Keratinocyte (primary cell): ENCODE measurements around the gene SLC23A1. TPM values are rescaled to one million over a fixed set of nuclear protein-coding genes. Genes with fewer than 3 reads are reported as not detected.

Experiments
- DNase-seq: peaks from one replicate; pipeline ENCODE4 v3.0.0-alpha.2; 2011; ENCODE audit warnings: low read depth, missing footprints, low spot score
- FAIRE-seq: peaks from 2 replicates; lab custom pipeline; 2011; peaks lifted over from hg19 to GRCh38; lab: Jason Lieb, UNC
- H2AFZ ChIP-seq: 2 replicates; pipeline ENCODE4 v1.6.0; 2012; ENCODE audit warnings: low read length, control low read depth, inconsistent platforms; ENCODE audit not compliant: control insufficient read depth
- H3K27ac ChIP-seq: 2 replicates; pipeline ENCODE4 v1.5.1; 2011; ENCODE audit warnings: low read length; ENCODE audit not compliant: control insufficient read depth, insufficient read depth
- H3K27me3 ChIP-seq: 3 replicates; pipeline ENCODE4 v1.6.0; 2011; ENCODE audit warnings: low read length; ENCODE audit not compliant: control insufficient read depth, insufficient read depth; ENCODE audit errors: extremely low read depth
- H3K36me3 ChIP-seq, 2 experiments: 2 replicates in 1 of 2; 3 replicates in 1 of 2; pipeline ENCODE4 v1.5.1; 2011; ENCODE audit warnings: low read length in 2 of 2, mild to moderate bottlenecking in 1 of 2; ENCODE audit not compliant: control insufficient read depth in 2 of 2, insufficient read depth in 2 of 2; ENCODE audit errors: extremely low read depth in 1 of 2
- H3K4me1 ChIP-seq: 3 replicates; pipeline ENCODE4 v1.5.1; 2011; ENCODE audit warnings: low read length; ENCODE audit not compliant: control insufficient read depth, insufficient read depth; ENCODE audit errors: extremely low read depth
- H3K4me2 ChIP-seq: 3 replicates; pipeline ENCODE4 v1.6.0; 2011; ENCODE audit warnings: low read depth, low read length; ENCODE audit not compliant: control insufficient read depth, insufficient read depth; ENCODE audit errors: extremely low read depth
- H3K4me3 ChIP-seq, 3 experiments: fragments of 200-600 bp in 1 of 3; sonication (generic) in 1 of 3; 2 replicates in 2 of 3; 3 replicates in 1 of 3; pipeline ENCODE4 v1.5.1; 2011 to 2016; ENCODE audit warnings: low read length in 3 of 3, mild to moderate bottlenecking in 3 of 3, control low read depth in 2 of 3, inconsistent platforms in 1 of 3, low read depth in 1 of 3, mixed read lengths in 1 of 3, mixed run types in 1 of 3, moderate library complexity in 1 of 3; ENCODE audit not compliant: control insufficient read depth in 2 of 3, insufficient read depth in 2 of 3; ENCODE audit errors: extremely low read depth in 1 of 3
- H3K79me2 ChIP-seq: 2 replicates; pipeline ENCODE4 v1.6.0; 2012; ENCODE audit warnings: low read length; ENCODE audit not compliant: control insufficient read depth, insufficient read depth
- H3K9ac ChIP-seq: 3 replicates; pipeline ENCODE4 v1.6.0; 2011; ENCODE audit warnings: low read length; ENCODE audit not compliant: control insufficient read depth, insufficient read depth; ENCODE audit errors: extremely low read depth
- H3K9me1 ChIP-seq: 3 replicates; pipeline ENCODE4 v1.6.0; 2011; ENCODE audit warnings: low read length; ENCODE audit not compliant: control insufficient read depth, insufficient read depth; ENCODE audit errors: extremely low read depth
- H3K9me3 ChIP-seq: 2 replicates; pipeline ENCODE4 v1.5.1; 2012; ENCODE audit warnings: low read depth, low read length; ENCODE audit not compliant: control insufficient read depth
- H4K20me1 ChIP-seq: 3 replicates; pipeline ENCODE4 v1.6.0; 2011; ENCODE audit warnings: low read length; ENCODE audit not compliant: control insufficient read depth, insufficient read depth; ENCODE audit errors: extremely low read depth
- EZH2 ChIP-seq: IDR thresholded peaks from one replicate; pipeline ENCODE4 v1.6.1; 2012; ENCODE audit warnings: inconsistent platforms, mild to moderate bottlenecking, low read length, moderate library complexity
- dilution Hi-C: fragments of 300-500 bp; cut with MboI; formaldehyde crosslinking; loops from one replicate; pipeline ENCODE4 v1.7.0; 2020; ENCODE audit warnings: low sequenced_read_pairs; ENCODE audit not compliant: extremely low pct_ligation_motif_present
- polyA plus RNA-seq, 5 experiments: library from polyadenylated mRNA; depleted of rRNA in 3 of 5; stranded (reverse) in 3 of 5; stranded (forward) in 1 of 5; unstranded in 1 of 5; fragments of >200 nt; gene quantifications; 1 replicate in 1 of 5; 2 replicates in 3 of 5; 3 replicates in 1 of 5; pipeline versions ENCODE4 v1.2.1 to v1.2.3, GENCODE V29; 2011 to 2012; ENCODE audit warnings: missing spikeins in 2 of 5, low read depth in 1 of 5, low replicate concordance in 1 of 5
- TF ChIP-seq, protein P1 (sequence below), 3 experiments: IDR thresholded peaks in 1 of 3; conservative IDR thresholded peaks in 1 of 3; optimal IDR thresholded peaks in 1 of 3; 2 replicates in 2 of 3; 3 replicates in 1 of 3; pipeline versions ENCODE3 to v1.5.1; 2011; ENCODE audit warnings: low read length in 3 of 3, mild to moderate bottlenecking in 3 of 3, moderate library complexity in 2 of 3, control low read depth in 1 of 3, inconsistent platforms in 1 of 3; ENCODE audit not compliant: insufficient read depth in 2 of 3; ENCODE audit errors: extremely low read depth in 1 of 3

The SLC23A1 gene
- polyA plus RNA-seq, 1 donor (not counting 4 experiments of a cell fraction or from before 2014, with no cell fraction given) = not detected

DNA sequence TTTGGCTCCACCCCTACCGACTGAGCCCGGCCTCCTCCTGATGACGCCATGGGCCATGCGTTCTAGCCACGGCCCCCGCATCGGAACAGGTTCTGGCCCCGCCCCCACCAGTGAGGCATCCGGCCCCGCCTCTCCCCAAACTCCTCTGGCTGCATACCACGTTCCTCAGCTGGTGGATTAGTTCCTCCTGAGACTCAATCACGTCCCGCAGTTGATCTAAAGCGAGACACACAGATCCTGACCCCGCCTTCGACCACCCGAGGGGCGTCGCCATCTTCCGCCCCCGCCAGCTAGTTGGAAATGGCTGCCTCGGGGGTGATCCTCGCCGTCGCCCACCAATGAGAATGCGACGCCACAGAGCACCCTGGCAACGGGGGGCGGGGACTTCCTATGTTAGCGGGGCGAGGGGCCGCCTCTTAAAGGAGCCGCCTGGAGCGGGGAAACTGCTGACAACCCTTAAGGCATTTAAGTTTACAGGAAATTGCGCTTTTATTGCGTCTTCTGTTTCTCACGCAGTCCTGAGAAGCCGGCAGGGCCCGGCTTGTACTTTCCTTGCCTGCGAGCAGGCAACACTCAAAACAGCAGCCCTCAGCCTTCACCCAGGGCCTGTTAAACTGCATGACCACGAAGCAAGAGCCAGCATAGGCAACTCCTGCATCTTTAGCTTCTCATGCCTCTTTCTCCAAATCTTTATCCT lies 20.8 kb upstream of the SLC23A1 start, which contains the start of gene SPATA24:
Gene SPATA24 (minus strand): TSS at position 303 of the 697 bp plus-strand sequence. CDS start 29 bp downstream, at position 274.
- Histone ChIP-seq H3K9ac (peak within 1 kb of the TSS; percentile 91), H3K9me1 (no peaks in the 10 kb centered on the region), H3K4me1 (peaks cover 14% of the 10 kb centered on the region), H3K4me3 (peak within 1 kb of the TSS; percentile 59 to 86 (median 81)), H2AFZ (peak within 1 kb of the TSS; percentile 96), H3K36me3 (peaks cover 0 to 1% of the 10 kb centered on the region in 2 experiments), H3K4me2 (peak within 1 kb of the TSS; percentile 98), H4K20me1 (no peaks in the 10 kb centered on the region), H3K79me2 (no peaks in the 10 kb centered on the region), H3K27ac (peak within 1 kb of the TSS; percentile 92), H3K9me3 (no peaks in the 10 kb centered on the region), H3K27me3 (no peaks in the 10 kb centered on the region)
- FAIRE-seq (peak; percentile 58), DNase-seq (peak; percentile 85)
- dilution Hi-C loops = no loop called here
- TF ChIP-seq EZH2 = no peak
- TF ChIP-seq, protein P1, sequence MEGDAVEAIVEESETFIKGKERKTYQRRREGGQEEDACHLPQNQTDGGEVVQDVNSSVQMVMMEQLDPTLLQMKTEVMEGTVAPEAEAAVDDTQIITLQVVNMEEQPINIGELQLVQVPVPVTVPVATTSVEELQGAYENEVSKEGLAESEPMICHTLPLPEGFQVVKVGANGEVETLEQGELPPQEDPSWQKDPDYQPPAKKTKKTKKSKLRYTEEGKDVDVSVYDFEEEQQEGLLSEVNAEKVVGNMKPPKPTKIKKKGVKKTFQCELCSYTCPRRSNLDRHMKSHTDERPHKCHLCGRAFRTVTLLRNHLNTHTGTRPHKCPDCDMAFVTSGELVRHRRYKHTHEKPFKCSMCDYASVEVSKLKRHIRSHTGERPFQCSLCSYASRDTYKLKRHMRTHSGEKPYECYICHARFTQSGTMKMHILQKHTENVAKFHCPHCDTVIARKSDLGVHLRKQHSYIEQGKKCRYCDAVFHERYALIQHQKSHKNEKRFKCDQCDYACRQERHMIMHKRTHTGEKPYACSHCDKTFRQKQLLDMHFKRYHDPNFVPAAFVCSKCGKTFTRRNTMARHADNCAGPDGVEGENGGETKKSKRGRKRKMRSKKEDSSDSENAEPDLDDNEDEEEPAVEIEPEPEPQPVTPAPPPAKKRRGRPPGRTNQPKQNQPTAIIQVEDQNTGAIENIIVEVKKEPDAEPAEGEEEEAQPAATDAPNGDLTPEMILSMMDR (optimal IDR thresholded peaks at IDR 0.05 in 1 of 3, IDR thresholded peaks at IDR 0.05 in 1 of 3, conservative IDR thresholded peaks at IDR 0.05 in 1 of 3; ENCODE audit: extremely low read depth in 1 of 3, insufficient read depth in 2 of 3, low read length in 3 of 3) = no peak

DNA sequence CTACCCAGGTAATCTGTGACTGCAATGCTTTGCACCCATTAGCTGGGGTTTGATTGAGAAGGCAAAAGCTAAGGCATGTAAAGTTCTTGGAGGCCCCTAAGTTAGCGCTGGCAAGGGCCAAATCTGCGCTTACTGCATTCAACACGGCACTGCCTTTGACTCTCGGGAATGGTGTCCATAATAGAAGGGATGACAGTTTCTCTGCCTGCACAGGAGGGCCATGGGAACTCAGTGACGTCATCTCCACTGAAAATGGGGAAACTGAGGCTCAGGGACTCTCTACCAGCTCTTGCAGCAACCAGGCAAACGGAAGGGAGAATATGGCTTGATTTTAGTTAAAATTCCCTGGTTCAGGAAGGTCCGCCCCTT lies 20.3 kb upstream of the SLC23A1 start:
- H3K4me3 ChIP-seq = peak overlapping the region; percentile 59 to 86 (median 81)
- H3K9me3 ChIP-seq = no peaks in the 10 kb centered on the region
- TF ChIP-seq, protein P1 (optimal IDR thresholded peaks at IDR 0.05 in 1 of 3, IDR thresholded peaks at IDR 0.05 in 1 of 3, conservative IDR thresholded peaks at IDR 0.05 in 1 of 3; ENCODE audit: extremely low read depth in 1 of 3, insufficient read depth in 2 of 3, low read length in 3 of 3) = no peak
- no peak for TF ChIP-seq EZH2
- no peak for FAIRE-seq
- H3K27me3 ChIP-seq = no peaks in the 10 kb centered on the region
- H4K20me1 ChIP-seq = no peaks in the 10 kb centered on the region
- no peak for DNase-seq
- H3K36me3 ChIP-seq = peaks cover 0 to 1% of the 10 kb centered on the region in 2 experiments
- peaks cover 14% of the 10 kb centered on the region for H3K4me1 ChIP-seq
- peak overlapping the region; percentile 81 for H2AFZ ChIP-seq
- peak overlapping the region; percentile 98 for H3K4me2 ChIP-seq
- peak overlapping the region; percentile 91 for H3K9ac ChIP-seq
- H3K27ac ChIP-seq = peak overlapping the region; percentile 92
- dilution Hi-C loops = no loop called here
- H3K9me1 ChIP-seq = no peaks in the 10 kb centered on the region
- H3K79me2 ChIP-seq = no peaks in the 10 kb centered on the region
